Measurements from ENCODE around the gene GRK5.

DNA sequence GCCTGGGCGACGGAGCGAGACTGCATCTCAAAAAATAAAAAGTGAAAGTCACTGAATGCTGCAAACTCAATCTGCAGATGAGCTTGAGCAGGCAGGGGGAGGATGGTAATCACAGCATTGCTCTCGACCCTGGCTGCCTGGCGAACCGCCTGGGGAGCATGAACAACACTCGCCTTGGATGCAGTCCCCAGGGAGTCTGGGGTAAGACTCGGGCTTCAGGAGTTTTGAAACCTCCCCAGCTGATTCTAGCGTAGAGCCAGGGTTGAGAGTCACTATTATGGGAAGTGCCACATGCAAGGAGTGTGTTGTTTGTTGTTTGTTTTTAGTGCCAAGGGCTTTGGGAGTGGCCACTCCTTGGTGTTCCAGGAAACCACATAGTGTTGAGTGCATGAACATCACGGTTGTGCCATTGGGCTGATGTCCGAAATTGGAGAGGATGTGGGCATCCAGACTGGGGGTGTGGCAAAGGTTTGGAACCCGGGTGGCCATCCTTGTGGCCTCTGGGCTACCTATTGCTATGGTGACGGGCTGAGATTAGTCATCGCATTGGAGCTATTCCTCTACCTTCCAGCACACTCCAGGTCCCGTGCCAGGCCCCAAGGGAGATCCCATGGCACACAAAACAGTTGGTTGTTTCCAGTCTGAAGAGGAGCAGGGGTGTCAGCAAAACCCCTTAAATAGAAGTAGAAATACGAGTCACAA lies 242.5 kb downstream of the GRK5 start:
- TF ChIP-seq EZH2phosphoT487 (IDR thresholded peaks at IDR 0.05; ENCODE audit: borderline replicate concordance, low read length), result no peak
- TF ChIP-seq, protein P1, sequence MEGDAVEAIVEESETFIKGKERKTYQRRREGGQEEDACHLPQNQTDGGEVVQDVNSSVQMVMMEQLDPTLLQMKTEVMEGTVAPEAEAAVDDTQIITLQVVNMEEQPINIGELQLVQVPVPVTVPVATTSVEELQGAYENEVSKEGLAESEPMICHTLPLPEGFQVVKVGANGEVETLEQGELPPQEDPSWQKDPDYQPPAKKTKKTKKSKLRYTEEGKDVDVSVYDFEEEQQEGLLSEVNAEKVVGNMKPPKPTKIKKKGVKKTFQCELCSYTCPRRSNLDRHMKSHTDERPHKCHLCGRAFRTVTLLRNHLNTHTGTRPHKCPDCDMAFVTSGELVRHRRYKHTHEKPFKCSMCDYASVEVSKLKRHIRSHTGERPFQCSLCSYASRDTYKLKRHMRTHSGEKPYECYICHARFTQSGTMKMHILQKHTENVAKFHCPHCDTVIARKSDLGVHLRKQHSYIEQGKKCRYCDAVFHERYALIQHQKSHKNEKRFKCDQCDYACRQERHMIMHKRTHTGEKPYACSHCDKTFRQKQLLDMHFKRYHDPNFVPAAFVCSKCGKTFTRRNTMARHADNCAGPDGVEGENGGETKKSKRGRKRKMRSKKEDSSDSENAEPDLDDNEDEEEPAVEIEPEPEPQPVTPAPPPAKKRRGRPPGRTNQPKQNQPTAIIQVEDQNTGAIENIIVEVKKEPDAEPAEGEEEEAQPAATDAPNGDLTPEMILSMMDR (IDR thresholded peaks at IDR 0.05; ENCODE audit: low read depth, low read length, poor library complexity, severe bottlenecking), result no peak
